Stimulated activated naive CD4-positive, alpha-beta T cell treated with Interleukin-2 at 50 U/mL for 16 hours (primary cell): ENCODE measurements around the gene LIMS2.

Experiments
- DNase-seq: peaks from one replicate; lab custom pipeline; 2025; lab: John Stamatoyannopoulos, UW

LIMS2 gene

DNA sequence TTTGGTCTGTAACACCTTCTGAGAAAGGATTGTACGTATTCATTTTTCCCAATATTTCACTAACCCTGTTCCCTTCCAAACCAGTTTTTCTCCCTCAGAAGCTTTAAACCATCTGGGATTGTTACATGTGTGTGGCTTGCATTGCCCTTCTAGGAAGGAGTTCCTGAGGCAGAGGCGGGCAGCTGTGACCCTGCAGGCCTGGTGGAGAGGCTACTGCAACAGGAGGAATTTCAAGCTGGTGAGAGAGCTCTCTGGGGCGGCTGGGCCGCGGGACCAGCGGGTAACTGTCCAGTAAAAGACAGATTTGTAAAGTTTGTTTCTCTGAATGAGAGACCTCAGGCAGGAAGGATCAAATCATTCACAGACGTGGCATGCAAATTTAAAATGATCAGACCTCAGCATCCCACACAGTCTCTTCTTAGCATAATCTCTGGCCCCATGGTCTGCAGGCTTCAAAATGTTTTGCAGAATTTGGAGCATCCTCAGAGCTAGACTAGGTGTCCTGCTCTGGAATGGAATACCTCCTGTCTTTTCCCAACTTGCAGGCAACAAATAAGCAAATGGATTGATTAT, 69.6 kb downstream of the LIMS2 start:
- no peak for DNase-seq

DNA sequence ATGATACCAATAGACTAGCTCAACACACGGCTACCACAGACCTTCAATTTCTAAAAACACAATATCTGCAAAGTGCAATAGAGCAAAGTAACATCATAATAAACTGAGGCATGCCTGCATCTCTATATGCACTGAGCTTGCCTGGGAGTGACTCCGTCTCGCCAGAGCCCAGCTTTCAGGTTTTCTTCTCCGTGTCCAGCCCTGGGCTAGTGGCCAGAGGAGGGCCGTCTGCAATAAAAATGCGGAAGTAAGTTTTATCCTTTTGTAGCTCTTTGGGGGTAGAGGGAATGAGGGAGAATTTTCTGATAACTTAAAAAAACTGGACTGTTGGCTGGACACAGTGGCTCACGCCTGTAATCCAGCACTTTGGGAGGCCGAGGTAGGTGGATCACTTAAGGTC, 70.3 kb downstream of the LIMS2 start:
- DNase-seq = no peak

GRCh38 chr2:127599211-127599610, 76.1 kb downstream of the LIMS2 start:
- no peak for DNase-seq

DNA sequence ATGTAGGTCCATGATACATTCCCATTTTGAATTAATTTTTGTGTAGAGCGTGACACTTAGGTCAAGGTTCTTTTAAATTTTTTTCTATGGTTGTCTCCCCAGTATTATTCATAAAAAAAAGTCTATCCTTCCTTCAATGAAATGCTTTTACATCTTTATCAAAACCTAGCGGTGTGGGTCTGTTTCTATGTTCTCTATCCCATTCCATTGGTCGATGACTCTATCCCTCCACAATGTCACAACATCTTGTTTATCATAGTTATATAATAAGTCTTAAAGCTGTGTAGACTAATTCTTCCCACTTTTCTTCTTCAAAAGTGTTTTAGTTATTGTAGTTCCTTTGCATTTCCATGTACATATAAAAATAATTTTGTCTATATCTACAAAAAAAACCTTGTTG, 76.6 kb downstream of the LIMS2 start:
- DNase-seq = no peak

GRCh38 chr2:127597984-127598380, 77.3 kb downstream of the LIMS2 start:
- DNase-seq = no peak

GRCh38 chr2:127597046-127597983, 78.0 kb downstream of the LIMS2 start:
- DNase-seq = no peak

- no peak for DNase-seq
Measured at GRCh38 chr2:127596311-127597045, 78.9 kb downstream of the LIMS2 start.

DNA sequence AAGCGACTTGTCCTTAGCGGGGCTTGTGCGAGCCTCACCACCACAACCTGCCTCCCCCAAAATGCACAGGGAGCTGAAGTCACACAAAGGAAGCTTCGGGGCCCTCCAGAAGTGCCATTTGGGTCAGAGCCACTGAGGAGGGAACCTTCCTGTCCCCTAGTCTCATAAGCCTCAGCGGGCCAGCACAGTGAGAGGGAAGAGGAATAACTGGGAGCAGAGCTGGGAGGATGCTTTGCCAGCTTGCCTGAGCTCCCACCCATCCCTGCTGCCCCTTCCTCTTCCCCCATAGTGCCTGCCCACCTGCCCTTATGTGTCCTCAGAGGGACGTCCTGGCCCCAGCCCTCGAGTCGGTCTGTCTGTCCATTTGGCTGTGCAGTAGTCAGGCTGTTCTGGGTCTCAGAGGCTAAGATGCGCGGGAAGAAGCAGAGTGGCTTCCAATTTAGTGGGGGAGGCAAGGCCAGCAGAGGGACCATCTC, 81.2 kb downstream of the LIMS2 start:
- DNase-seq = no peak

- DNase-seq = no peak
Measured at GRCh38 chr2:127593228-127594115, 81.9 kb downstream of the LIMS2 start.

DNA sequence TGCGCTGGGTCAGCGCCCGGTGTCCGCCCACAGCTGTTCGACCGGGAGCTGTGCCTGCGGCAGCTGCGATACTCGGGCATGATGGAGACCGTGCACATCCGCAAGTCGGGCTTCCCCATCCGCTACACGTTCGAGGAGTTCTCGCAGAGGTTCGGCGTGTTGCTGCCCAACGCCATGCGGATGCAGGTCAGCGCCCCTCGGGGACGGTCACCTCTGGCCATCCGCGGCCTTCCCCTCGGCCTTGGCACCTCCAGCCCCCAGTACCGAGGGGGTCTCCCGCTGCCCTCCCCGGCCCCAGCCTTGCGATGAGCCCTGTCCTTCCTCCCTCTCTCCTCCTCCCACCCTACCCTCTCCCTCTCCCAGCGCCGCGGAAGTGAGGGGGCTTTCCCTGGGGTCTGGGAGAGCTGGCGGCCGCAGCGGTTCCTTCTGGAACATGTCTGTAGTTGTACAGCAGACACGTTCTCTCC, 82.5 kb downstream of the LIMS2 start:
- no peak for DNase-seq

DNA sequence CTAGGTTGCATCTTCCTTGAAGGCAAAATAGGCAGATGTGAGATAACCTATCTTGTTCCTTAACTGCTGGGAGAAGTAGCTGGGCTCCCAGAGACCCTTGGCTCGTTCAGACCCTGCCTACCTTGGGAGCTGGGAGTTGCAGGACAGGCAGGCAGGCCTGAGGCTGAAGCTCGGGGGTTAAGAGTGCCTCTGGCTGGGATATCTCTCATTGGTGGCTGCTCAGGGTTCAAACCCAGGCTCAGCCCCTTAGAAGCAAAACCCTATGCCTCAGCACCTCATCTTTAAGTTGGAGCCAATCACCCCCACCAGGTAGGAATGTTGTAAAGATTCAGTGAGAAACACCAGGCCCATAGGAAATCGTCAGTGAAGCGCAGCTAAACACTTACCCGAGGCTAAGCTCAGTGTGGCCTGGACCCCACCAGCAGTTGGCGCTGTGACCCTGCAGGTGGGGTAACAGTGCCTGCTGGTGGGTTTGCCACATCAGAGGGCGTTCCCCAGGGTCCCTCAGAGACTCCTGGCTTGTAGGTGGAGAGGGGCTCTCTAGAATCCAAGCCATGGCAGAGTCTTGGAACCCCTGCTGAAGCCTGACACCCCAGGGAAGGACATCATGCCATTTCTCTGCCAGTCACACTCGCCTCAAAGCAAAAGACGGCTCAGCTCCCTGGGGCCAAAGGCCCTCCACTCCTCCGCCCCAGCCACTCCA, 84.0 kb downstream of the LIMS2 start:
- DNase-seq = peak; percentile 24

GRCh38 chr2:127590386-127591190, 84.7 kb downstream of the LIMS2 start:
- no peak for DNase-seq

GRCh38 chr2:127589841-127590240, 85.5 kb downstream of the LIMS2 start:
- no peak for DNase-seq

DNA sequence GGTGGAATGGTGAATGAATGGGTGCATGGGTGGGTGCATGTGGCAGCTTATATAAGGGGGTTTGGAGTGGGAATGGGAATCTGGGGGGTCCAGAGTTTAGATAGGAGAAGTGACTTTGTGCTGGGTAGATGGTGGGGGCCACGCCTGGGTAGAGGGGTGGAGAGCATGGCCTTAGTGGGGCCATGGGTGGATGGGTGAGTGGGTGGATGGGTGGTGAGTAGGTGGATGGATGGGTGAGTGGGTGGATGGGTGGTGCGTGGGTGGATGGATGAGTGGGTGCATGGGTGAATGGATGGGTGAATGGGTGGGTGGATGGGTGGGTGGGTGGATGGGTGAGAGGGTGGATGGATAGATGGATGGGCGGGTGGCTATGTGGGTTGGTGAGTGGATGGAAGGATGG, 86.0 kb downstream of the LIMS2 start:
- no peak for DNase-seq
